ENCODE results near the gene ABTB1.

Gene ABTB1

DNA sequence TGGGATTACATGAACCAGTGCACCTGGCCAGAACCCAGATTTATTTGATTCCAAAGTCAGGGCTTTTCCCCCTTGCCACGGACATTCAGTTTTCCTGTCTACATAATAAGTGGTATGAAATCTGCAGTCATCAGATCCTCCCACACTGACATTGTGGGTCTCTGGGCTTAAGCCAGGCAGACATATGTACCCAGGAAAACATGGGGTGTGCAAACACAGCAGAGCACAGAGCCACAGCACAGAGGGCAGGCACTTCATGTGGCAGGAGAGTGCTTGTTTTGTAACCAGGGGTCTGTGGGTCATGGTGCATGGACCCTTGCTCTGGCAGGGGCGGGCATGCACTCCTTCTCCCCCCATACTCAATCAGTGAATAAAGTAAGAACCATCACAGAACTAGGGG is 6.1 kb upstream of the ABTB1 start:
- no peak for DNase-seq (ENCODE audit: extremely low read depth, insufficient read length)
- no peaks in the 10 kb centered on the region for H3K36me3 ChIP-seq (ENCODE audit: control insufficient read depth, insufficient read depth, low read length)
- H3K27me3 ChIP-seq (replicated peaks; ENCODE audit: control insufficient read depth, insufficient read depth, low read length), result no peaks in the 10 kb centered on the region
- TF ChIP-seq, protein P1, sequence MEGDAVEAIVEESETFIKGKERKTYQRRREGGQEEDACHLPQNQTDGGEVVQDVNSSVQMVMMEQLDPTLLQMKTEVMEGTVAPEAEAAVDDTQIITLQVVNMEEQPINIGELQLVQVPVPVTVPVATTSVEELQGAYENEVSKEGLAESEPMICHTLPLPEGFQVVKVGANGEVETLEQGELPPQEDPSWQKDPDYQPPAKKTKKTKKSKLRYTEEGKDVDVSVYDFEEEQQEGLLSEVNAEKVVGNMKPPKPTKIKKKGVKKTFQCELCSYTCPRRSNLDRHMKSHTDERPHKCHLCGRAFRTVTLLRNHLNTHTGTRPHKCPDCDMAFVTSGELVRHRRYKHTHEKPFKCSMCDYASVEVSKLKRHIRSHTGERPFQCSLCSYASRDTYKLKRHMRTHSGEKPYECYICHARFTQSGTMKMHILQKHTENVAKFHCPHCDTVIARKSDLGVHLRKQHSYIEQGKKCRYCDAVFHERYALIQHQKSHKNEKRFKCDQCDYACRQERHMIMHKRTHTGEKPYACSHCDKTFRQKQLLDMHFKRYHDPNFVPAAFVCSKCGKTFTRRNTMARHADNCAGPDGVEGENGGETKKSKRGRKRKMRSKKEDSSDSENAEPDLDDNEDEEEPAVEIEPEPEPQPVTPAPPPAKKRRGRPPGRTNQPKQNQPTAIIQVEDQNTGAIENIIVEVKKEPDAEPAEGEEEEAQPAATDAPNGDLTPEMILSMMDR (IDR thresholded peaks at IDR 0.05; ENCODE audit: insufficient read depth, low read length, poor library complexity, severe bottlenecking), result no peak
- H3K4me3 ChIP-seq (replicated peaks; ENCODE audit: low read depth, low read length), result no peak overlapping the region

DNA sequence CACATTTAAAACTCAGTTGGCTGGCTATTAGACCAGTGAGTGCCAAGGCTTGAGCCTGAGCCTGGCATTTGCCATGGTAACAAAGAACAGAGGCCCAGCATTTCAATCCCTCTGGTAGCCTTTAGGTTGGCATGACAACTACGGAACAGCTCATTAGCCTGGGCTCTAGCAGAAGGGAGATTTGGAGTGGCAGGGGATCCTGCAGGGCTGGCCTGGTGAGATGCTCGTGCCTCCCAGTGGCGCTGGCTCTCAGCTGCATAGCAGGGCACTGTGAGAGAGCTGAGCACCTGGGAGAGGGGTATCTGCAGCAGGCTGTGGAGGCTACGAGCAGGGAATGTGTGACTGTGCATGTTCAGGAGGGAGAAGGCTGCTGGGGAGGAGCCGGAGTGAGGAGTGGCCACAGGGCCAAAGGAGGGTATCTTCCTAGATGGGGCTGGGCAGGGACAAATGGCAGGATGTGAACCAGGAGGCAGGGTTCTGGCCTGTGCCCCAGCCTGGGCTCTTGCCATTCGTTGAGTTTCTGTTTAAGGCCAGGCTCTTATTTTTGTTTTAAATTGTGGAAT is 5.6 kb upstream of the ABTB1 start:
- no peak for DNase-seq (ENCODE audit: extremely low read depth, insufficient read length)

DNA sequence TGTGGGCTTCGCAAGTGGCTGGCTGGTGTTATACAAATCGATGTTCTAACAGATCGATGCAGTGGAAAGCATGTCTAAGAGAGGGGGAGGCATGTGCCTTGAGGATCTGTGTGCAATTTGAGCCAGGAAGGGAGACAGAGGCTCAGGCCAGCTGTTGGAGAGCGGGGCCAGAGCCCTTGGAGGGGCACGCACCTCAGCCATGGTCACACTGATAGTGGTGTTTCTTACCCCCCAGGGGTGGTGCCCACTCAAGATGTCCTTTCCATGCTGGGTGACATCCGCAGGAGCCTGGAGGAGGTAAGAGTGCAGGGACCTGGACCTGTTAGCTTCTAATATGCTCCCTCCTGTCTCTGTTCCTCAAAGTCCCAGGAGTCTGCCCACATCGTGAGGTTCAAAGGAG is 3.8 kb upstream of the ABTB1 start:
- TF ChIP-seq, protein P1 (IDR thresholded peaks at IDR 0.05; ENCODE audit: insufficient read depth, low read length, poor library complexity, severe bottlenecking), result no peak

More for the DNA sequence above, 5.6 kb upstream of the ABTB1 start:
- H3K4me3 ChIP-seq (replicated peaks; ENCODE audit: low read depth, low read length), result no peak overlapping the region
- TF ChIP-seq, protein P1 (IDR thresholded peaks at IDR 0.05; ENCODE audit: insufficient read depth, low read length, poor library complexity, severe bottlenecking), result no peak
- H3K27me3 ChIP-seq (replicated peaks; ENCODE audit: control insufficient read depth, insufficient read depth, low read length), result no peaks in the 10 kb centered on the region
- H3K36me3 ChIP-seq (ENCODE audit: control insufficient read depth, insufficient read depth, low read length), result no peaks in the 10 kb centered on the region

DNA sequence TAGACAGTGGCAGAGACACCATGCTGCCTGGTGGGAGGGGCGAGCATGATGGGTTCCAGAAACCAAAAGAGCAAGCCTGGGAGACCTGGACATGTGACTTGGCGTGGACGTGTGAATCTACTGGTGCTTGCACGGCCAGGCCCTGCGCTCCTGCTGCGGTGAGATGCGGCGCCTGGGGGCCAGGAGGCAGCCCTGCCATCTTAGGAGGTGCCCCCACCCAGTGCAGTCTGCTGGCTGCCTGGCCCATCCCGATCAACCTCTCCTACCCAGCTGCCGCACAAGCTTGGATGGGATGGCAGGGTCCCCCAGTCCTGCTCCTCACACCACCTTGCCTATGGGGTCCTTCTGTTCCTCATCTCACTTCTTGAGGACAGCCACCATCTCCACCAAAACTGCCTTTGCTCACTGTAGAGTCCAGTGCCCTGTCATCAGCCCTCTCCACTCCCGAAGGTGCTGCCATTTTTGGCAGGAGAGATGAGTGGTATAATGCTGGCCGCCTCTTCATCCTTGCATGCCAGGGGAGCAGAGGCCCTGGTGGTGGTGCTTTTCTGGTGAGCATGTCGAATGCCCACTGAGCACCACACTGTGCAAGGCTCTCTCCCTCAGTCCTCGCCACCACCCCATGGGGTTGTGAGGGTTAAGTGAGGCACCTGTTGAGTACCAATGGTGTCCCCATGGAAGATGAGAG is 3.1 kb upstream of the ABTB1 start:
- Histone ChIP-seq H3K4me3 (replicated peaks; ENCODE audit: low read depth, low read length) (no peak overlapping the region), H3K36me3 (ENCODE audit: control insufficient read depth, insufficient read depth, low read length) (no peaks in the 10 kb centered on the region), H3K27me3 (replicated peaks; ENCODE audit: control insufficient read depth, insufficient read depth, low read length) (no peaks in the 10 kb centered on the region)
- no peak for DNase-seq (ENCODE audit: extremely low read depth, insufficient read length)
- TF ChIP-seq, protein P1 (IDR thresholded peaks at IDR 0.05; ENCODE audit: insufficient read depth, low read length, poor library complexity, severe bottlenecking), result no peak

More for the DNA sequence above, 3.8 kb upstream of the ABTB1 start:
- DNase-seq (ENCODE audit: extremely low read depth, insufficient read length), result no peak
- H3K4me3 ChIP-seq (replicated peaks; ENCODE audit: low read depth, low read length), result no peak overlapping the region
- no peaks in the 10 kb centered on the region for H3K36me3 ChIP-seq (ENCODE audit: control insufficient read depth, insufficient read depth, low read length)
- H3K27me3 ChIP-seq (replicated peaks; ENCODE audit: control insufficient read depth, insufficient read depth, low read length), result no peaks in the 10 kb centered on the region

DNA sequence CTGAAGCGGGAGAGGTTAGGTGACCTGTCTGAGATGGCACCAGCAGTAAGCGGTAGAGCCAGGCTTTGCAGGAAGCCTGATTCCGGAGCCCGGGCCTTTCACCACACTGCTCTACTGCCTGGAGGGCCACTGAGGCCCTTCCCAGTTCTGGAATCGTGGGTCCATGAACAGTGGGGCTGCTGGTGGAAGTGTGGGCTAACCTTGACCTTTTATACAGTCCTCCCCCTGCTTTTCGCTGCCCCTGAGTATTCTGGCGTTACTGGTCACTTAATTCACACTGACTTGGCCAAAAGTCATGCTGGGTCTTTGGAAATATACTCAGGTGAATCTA is 2.6 kb upstream of the ABTB1 start:
- no peak for DNase-seq (ENCODE audit: extremely low read depth, insufficient read length)
- TF ChIP-seq, protein P1 (IDR thresholded peaks at IDR 0.05; ENCODE audit: insufficient read depth, low read length, poor library complexity, severe bottlenecking), result no peak
- H3K4me3 ChIP-seq (replicated peaks; ENCODE audit: low read depth, low read length), result no peak overlapping the region
- no peaks in the 10 kb centered on the region for H3K36me3 ChIP-seq (ENCODE audit: control insufficient read depth, insufficient read depth, low read length)
- H3K27me3 ChIP-seq (replicated peaks; ENCODE audit: control insufficient read depth, insufficient read depth, low read length), result no peaks in the 10 kb centered on the region
